SK-N-SH (cell line): ENCODE measurements around the gene LNPEP. TPM values are rescaled to one million over a fixed set of nuclear protein-coding genes. Genes with fewer than 3 reads are reported as not detected.

Source experiments
- EP300 ChIP-seq, 2 experiments: IDR thresholded peaks; 2 replicates each; pipeline versions ENCODE4 v1.4.0 to v1.6.1; 2012; ENCODE audit warnings: borderline replicate concordance in 1 of 2, low read depth in 1 of 2, low read length in 1 of 2
- EZH2phosphoT487 ChIP-seq: fragments of 200-600 bp; sonication (generic); IDR thresholded peaks from 2 replicates; pipeline ENCODE4 v1.6.1; 2017; ENCODE audit warnings: low read depth, mixed run types, mild to moderate bottlenecking, antibody characterized with exemption, moderate library complexity, borderline replicate concordance
- FOSL2 ChIP-seq: IDR thresholded peaks from 2 replicates; pipeline ENCODE4 v1.4.0; 2012; ENCODE audit warnings: low read depth, mild to moderate bottlenecking, moderate library complexity, borderline replicate concordance
- GABPA ChIP-seq: IDR thresholded peaks from 2 replicates; pipeline ENCODE4 v1.4.0; 2012; ENCODE audit warnings: low read depth, mild to moderate bottlenecking
- MEF2A ChIP-seq: IDR thresholded peaks from 2 replicates; pipeline ENCODE4 v1.4.0; 2012; ENCODE audit warnings: low read depth, borderline replicate concordance
- MXI1 ChIP-seq: IDR thresholded peaks from 2 replicates; pipeline ENCODE4 v1.6.1; 2012; ENCODE audit warnings: mild to moderate bottlenecking, low read depth, low read length, improper control_type of control experiment
- NRF1 ChIP-seq: IDR thresholded peaks from 2 replicates; pipeline ENCODE4 v1.6.1; 2012; ENCODE audit warnings: low read depth, mild to moderate bottlenecking, low read length
- POLR2AphosphoS5 ChIP-seq: IDR thresholded peaks from 2 replicates; pipeline ENCODE4 v1.6.1; 2012; ENCODE audit warnings: low read depth, low read length
- RAD21 ChIP-seq: IDR thresholded peaks from 2 replicates; pipeline ENCODE4 v1.6.1; 2012; ENCODE audit warnings: mild to moderate bottlenecking, low read length
- TAF1 ChIP-seq: IDR thresholded peaks from 2 replicates; pipeline ENCODE4 v1.6.1; 2012; ENCODE audit warnings: low read depth, mild to moderate bottlenecking, low read length, moderate library complexity, borderline replicate concordance
- TCF12 ChIP-seq: IDR thresholded peaks from 2 replicates; pipeline ENCODE4 v1.4.0; 2012
- TEAD4 ChIP-seq: IDR thresholded peaks from 2 replicates; pipeline ENCODE4 v1.4.0; 2012; ENCODE audit warnings: mild to moderate bottlenecking, borderline replicate concordance; ENCODE audit not compliant: insufficient read depth
- polyA plus RNA-seq, 3 experiments: library from polyadenylated mRNA; depleted of rRNA; stranded (reverse); fragments of >200 nt; gene quantifications; 2 replicates each; pipeline ENCODE4 v1.2.3, GENCODE V29; 2012
- TF ChIP-seq, protein P1 (sequence below): fragments of 200-600 bp; sonication (generic); IDR thresholded peaks from 2 replicates; pipeline ENCODE4 v1.6.1; 2017; ENCODE audit warnings: antibody characterized with exemption, mild to moderate bottlenecking, moderate library complexity
- TF ChIP-seq, protein P2 (sequence below): IDR thresholded peaks from 2 replicates; pipeline ENCODE4 v1.6.1; 2012; ENCODE audit warnings: mild to moderate bottlenecking, low read depth, low read length, moderate library complexity
- TF ChIP-seq, protein P3 (sequence below): fragments of 150-350 bp; IDR thresholded peaks from 2 replicates; pipeline ENCODE4 v1.6.1; 2016; ENCODE audit warnings: mild to moderate bottlenecking, low read depth, low read length
- TF ChIP-seq, protein P4 (sequence below): IDR thresholded peaks from 2 replicates; pipeline ENCODE4 v1.4.0; 2012; ENCODE audit warnings: low read depth, borderline replicate concordance

The LNPEP gene
- polyA plus RNA-seq, 1 of the 3 experiments (the other 2 are of a cell fraction): 4.3 TPM

DNA sequence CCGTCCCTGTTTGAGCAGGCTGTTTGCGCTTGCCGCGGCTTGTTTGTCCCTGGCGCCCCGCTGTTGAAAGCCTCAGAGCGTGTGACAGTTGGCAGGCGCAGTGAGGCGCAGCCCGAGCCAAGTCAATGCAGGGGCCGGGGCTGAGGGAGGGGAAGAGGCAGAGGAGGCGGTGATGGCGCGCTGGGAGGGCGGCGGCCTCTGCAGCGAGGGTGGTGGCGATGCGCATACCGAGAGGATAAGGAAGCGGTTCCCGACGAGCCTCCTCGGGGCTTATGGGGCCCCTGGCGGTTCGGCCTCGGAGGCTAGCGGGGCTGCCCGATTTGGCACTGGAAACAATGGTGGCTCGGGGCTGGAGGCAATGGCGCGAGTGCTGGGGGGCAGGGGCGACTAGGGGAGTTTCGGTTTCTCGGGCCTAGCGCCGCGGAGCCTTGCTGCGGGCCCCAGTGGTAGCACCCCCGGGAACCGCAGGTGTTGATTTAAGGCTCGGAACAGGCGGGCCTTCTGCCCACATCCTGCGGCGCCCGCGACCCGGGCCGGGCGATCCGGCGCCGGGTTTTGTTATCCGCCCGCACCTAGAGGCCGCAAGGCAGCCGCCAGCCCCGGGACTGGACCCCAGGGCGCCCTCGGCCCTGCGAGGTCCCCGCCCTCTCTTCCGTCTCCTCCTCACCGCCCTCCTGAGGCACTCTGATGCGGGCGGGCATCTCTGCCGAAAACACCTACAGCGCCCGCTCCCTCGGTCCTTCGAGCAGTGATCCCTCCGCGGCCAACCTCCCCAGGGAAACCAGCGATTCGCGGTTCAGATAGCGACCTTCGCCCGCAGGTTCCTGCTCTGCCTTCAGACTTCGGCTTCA, 947 bp upstream of the LNPEP start (continued):
- TF ChIP-seq GABPA (peak; percentile 65), MXI1 (peak; percentile 88), MEF2A (no peak), FOSL2 (no peak), RAD21 (no peak), TEAD4 (peak; percentile 7; the same call in 1 of the 2 replicates), EZH2phosphoT487 (no peak), EP300 (IDR thresholded peaks at IDR 0.05; ENCODE audit: borderline replicate concordance in 1 of 2, low read depth in 1 of 2, low read length in 1 of 2) (peak in 1 of 2 experiments; percentile 32; a peak in 1 of 4 replicates), POLR2AphosphoS5 (no peak; the same call in none of the 2 replicates), TAF1 (peak; percentile 77; the same call in 1 of the 2 replicates), TCF12 (peak; percentile 15; the same call in 1 of the 2 replicates), NRF1 (0 out of 2 replicates have a peak, but pooled peaks have one; percentile 14)
- TF ChIP-seq, protein P1, sequence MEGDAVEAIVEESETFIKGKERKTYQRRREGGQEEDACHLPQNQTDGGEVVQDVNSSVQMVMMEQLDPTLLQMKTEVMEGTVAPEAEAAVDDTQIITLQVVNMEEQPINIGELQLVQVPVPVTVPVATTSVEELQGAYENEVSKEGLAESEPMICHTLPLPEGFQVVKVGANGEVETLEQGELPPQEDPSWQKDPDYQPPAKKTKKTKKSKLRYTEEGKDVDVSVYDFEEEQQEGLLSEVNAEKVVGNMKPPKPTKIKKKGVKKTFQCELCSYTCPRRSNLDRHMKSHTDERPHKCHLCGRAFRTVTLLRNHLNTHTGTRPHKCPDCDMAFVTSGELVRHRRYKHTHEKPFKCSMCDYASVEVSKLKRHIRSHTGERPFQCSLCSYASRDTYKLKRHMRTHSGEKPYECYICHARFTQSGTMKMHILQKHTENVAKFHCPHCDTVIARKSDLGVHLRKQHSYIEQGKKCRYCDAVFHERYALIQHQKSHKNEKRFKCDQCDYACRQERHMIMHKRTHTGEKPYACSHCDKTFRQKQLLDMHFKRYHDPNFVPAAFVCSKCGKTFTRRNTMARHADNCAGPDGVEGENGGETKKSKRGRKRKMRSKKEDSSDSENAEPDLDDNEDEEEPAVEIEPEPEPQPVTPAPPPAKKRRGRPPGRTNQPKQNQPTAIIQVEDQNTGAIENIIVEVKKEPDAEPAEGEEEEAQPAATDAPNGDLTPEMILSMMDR: no peak
- TF ChIP-seq, protein P2, sequence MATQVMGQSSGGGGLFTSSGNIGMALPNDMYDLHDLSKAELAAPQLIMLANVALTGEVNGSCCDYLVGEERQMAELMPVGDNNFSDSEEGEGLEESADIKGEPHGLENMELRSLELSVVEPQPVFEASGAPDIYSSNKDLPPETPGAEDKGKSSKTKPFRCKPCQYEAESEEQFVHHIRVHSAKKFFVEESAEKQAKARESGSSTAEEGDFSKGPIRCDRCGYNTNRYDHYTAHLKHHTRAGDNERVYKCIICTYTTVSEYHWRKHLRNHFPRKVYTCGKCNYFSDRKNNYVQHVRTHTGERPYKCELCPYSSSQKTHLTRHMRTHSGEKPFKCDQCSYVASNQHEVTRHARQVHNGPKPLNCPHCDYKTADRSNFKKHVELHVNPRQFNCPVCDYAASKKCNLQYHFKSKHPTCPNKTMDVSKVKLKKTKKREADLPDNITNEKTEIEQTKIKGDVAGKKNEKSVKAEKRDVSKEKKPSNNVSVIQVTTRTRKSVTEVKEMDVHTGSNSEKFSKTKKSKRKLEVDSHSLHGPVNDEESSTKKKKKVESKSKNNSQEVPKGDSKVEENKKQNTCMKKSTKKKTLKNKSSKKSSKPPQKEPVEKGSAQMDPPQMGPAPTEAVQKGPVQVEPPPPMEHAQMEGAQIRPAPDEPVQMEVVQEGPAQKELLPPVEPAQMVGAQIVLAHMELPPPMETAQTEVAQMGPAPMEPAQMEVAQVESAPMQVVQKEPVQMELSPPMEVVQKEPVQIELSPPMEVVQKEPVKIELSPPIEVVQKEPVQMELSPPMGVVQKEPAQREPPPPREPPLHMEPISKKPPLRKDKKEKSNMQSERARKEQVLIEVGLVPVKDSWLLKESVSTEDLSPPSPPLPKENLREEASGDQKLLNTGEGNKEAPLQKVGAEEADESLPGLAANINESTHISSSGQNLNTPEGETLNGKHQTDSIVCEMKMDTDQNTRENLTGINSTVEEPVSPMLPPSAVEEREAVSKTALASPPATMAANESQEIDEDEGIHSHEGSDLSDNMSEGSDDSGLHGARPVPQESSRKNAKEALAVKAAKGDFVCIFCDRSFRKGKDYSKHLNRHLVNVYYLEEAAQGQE: no peak; the same call in 1 of the 2 replicates
- TF ChIP-seq, protein P3, sequence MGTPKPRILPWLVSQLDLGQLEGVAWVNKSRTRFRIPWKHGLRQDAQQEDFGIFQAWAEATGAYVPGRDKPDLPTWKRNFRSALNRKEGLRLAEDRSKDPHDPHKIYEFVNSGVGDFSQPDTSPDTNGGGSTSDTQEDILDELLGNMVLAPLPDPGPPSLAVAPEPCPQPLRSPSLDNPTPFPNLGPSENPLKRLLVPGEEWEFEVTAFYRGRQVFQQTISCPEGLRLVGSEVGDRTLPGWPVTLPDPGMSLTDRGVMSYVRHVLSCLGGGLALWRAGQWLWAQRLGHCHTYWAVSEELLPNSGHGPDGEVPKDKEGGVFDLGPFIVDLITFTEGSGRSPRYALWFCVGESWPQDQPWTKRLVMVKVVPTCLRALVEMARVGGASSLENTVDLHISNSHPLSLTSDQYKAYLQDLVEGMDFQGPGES: no peak
- TF ChIP-seq, protein P4, sequence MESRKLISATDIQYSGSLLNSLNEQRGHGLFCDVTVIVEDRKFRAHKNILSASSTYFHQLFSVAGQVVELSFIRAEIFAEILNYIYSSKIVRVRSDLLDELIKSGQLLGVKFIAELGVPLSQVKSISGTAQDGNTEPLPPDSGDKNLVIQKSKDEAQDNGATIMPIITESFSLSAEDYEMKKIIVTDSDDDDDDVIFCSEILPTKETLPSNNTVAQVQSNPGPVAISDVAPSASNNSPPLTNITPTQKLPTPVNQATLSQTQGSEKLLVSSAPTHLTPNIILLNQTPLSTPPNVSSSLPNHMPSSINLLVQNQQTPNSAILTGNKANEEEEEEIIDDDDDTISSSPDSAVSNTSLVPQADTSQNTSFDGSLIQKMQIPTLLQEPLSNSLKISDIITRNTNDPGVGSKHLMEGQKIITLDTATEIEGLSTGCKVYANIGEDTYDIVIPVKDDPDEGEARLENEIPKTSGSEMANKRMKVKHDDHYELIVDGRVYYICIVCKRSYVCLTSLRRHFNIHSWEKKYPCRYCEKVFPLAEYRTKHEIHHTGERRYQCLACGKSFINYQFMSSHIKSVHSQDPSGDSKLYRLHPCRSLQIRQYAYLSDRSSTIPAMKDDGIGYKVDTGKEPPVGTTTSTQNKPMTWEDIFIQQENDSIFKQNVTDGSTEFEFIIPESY: peak; percentile 9; the same call in 1 of the 2 replicates
